ENCODE measurements around the gene SP3.
A peak's percentile ranks its signal among the peaks of the same experiment; 100 is the strongest.

Gene SP3

DNA sequence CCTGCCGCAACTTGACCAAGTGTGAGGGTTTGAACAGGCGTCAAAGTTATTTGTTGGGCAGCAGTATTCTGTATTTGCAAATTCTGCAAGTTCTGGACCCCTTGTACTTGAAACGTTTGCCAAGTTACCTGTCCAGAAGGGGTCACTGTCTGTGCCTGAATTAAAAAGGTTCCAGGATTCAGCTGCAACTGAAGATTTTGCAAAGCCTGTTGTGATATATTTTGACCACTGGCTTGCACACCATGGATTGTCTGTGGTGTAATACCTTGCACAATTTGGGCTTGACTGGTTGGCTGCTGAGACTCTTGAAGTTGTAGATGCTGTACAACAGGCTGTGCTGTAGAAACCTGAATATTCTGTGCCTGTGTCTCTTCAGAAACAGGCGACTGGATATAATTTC lies 10.2 kb downstream of the SP3 start:
- Mint-ChIP-seq H3K4me1 (peaks cover 96% of the 10 kb centered on the region), H3K27me3 (no peaks in the 10 kb centered on the region), H3K4me3 (no peak overlapping the region), H3K36me3 (ENCODE audit: low read depth) (peaks cover 83% of the 10 kb centered on the region), H3K9me3 (no peaks in the 10 kb centered on the region), H3K27ac (no peak overlapping the region)
- ATAC-seq (no peak), DNase-seq (no peak)

DNA sequence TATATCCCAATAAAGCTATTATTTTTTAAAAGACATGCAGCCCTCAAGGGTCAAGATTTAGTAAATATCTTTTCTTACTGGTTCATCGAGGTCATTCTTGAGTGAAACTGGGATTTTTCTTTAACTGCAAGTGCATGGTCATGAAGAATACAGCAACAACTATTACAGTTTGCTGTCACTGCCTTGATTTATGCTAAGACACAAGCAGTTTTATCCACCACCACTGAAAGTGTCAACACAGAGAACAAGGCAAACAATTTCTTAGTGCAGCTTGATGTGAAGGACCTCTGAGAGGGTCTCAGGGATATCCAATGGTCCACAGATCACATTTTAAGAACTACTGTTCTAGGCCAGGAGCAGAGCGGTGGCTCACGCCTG lies 12.1 kb downstream of the SP3 start:
- H3K27ac Mint-ChIP-seq = peak overlapping the region; percentile 3
- no peak overlapping the region for H3K4me3 Mint-ChIP-seq
- peaks cover 77% of the 10 kb centered on the region for H3K36me3 Mint-ChIP-seq (ENCODE audit: low read depth)
- no peak for DNase-seq
- H3K27me3 Mint-ChIP-seq = no peaks in the 10 kb centered on the region
- ATAC-seq = no peak
- peaks cover 93% of the 10 kb centered on the region for H3K4me1 Mint-ChIP-seq
- no peaks in the 10 kb centered on the region for H3K9me3 Mint-ChIP-seq

DNA sequence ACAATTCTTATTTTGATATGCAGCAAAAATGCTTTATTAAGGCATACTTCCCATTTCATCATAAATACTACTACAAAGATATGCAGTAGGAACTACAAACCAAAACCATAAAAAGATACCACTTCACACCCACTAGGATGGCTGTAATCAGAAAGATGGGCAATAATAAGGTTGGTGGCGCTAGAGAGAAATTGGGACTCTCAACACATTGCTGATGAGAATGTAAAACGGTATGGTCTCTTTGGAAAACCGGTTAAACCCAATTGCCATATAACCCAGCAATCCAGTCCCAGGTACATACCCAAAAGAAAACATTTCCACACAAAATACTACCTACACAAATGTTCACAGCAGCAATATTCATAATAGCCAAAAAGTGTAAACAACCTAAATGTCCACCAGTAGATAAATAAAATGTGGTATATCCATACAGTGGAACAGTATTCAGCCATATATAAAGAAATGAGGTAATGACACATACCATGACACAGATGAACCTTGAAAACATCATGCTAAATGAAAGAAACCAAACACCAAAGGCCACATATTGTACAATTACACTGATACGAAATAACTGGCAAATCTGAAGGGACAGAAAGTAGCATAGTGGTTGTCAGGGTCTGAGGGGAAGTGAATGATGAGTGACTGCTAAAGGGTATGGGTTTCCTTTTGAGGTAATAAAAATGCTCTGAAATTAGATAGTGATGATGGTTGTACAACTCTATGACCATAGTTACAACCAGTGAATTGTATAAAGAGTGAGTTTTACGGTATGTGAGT lies 12.7 kb downstream of the SP3 start:
- peaks cover 92% of the 10 kb centered on the region for H3K4me1 Mint-ChIP-seq
- peak overlapping the region; percentile 16 for H3K27ac Mint-ChIP-seq
- H3K27me3 Mint-ChIP-seq = no peaks in the 10 kb centered on the region
- peak; percentile 83 for ATAC-seq
- peaks cover 80% of the 10 kb centered on the region for H3K36me3 Mint-ChIP-seq (ENCODE audit: low read depth)
- H3K4me3 Mint-ChIP-seq = peak overlapping the region; percentile 19
- no peak for DNase-seq
- no peaks in the 10 kb centered on the region for H3K9me3 Mint-ChIP-seq

- Mint-ChIP-seq H3K36me3 (ENCODE audit: low read depth) (peaks cover 58% of the 10 kb centered on the region), H3K4me3 (no peak overlapping the region), H3K27me3 (no peaks in the 10 kb centered on the region), H3K9me3 (no peaks in the 10 kb centered on the region), H3K4me1 (peaks cover 89% of the 10 kb centered on the region), H3K27ac (no peak overlapping the region)
- ATAC-seq (no peak), DNase-seq (no peak)
Observed at GRCh38 chr2:173948842-173949241, 16.3 kb downstream of the SP3 start.

DNA sequence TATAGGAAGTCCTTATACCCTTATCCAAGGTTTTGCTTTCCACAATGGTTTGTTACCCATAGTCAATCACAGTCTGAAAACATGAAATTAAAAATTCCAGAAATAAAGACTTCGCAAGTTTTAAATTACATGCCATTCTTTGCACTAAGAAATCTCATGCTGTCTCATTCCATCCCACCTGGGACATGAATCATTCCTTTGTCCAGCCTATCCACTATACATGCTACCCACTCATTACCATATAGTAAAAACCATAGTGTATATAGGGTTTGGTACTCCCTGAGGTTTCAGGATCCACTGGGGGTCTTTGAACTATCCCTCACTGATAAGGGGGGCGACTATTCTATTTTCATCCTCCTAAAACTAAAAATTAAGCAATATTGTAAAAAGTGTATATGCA lies 17.0 kb downstream of the SP3 start:
- H3K36me3 Mint-ChIP-seq (ENCODE audit: low read depth) = peaks cover 59% of the 10 kb centered on the region
- no peaks in the 10 kb centered on the region for H3K27me3 Mint-ChIP-seq
- H3K4me1 Mint-ChIP-seq = peaks cover 90% of the 10 kb centered on the region
- H3K9me3 Mint-ChIP-seq = peaks cover 2% of the 10 kb centered on the region
- DNase-seq = no peak
- no peak overlapping the region for H3K27ac Mint-ChIP-seq
- ATAC-seq = no peak
- H3K4me3 Mint-ChIP-seq = no peak overlapping the region

- Mint-ChIP-seq H3K4me3 (no peak overlapping the region), H3K27ac (no peak overlapping the region), H3K4me1 (peaks cover 89% of the 10 kb centered on the region), H3K9me3 (peaks cover 4% of the 10 kb centered on the region), H3K36me3 (ENCODE audit: low read depth) (peaks cover 54% of the 10 kb centered on the region), H3K27me3 (no peaks in the 10 kb centered on the region)
- ATAC-seq (no peak), DNase-seq (no peak)
Observed at GRCh38 chr2:173947131-173947530, 18.0 kb downstream of the SP3 start.

DNA sequence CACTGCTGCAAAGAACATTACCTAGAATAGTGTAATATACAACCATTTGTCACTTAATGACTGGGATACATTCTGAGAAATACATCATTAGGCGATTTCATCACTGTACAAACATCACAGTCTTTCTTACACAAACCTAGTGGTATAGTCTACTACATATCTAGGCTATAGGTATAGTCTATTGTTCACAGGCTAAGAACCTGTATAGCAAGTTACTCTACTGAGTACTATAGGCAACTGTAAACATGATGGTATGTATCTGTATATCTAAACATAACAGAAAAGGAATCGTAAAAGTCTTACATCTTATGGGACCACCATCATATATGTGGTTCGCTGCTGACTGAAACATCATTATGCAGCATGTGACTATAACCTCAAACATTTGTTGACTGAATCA lies 21.4 kb downstream of the SP3 start:
- ATAC-seq (no peak), DNase-seq (no peak)
- Mint-ChIP-seq H3K27ac (peak overlapping the region; percentile 34), H3K36me3 (ENCODE audit: low read depth) (peaks cover 42% of the 10 kb centered on the region), H3K9me3 (peaks cover 4% of the 10 kb centered on the region), H3K4me3 (peak overlapping the region; percentile 9), H3K4me1 (peaks cover 90% of the 10 kb centered on the region), H3K27me3 (no peaks in the 10 kb centered on the region)

- Mint-ChIP-seq H3K36me3 (ENCODE audit: low read depth) (peaks cover 43% of the 10 kb centered on the region), H3K4me3 (no peak overlapping the region), H3K27me3 (no peaks in the 10 kb centered on the region), H3K9me3 (peaks cover 4% of the 10 kb centered on the region), H3K27ac (peak overlapping the region; percentile 76), H3K4me1 (peaks cover 91% of the 10 kb centered on the region)
- no peak for DNase-seq
- ATAC-seq = no peak
Observed at GRCh38 chr2:173942861-173943523, 22.2 kb downstream of the SP3 start.

GRCh38 chr2:173941567-173941966 lies 23.6 kb downstream of the SP3 start:
- Mint-ChIP-seq H3K36me3 (ENCODE audit: low read depth) (peaks cover 31% of the 10 kb centered on the region), H3K27ac (peak overlapping the region; percentile 76), H3K4me1 (peaks cover 83% of the 10 kb centered on the region), H3K4me3 (no peak overlapping the region), H3K27me3 (no peaks in the 10 kb centered on the region), H3K9me3 (peaks cover 4% of the 10 kb centered on the region)
- ATAC-seq (no peak), DNase-seq (no peak)

GRCh38 chr2:173940208-173941020 lies 24.8 kb downstream of the SP3 start:
- H3K4me1 Mint-ChIP-seq = peaks cover 72% of the 10 kb centered on the region
- peaks cover 4% of the 10 kb centered on the region for H3K9me3 Mint-ChIP-seq
- peak overlapping the region; percentile 7 for H3K4me3 Mint-ChIP-seq
- DNase-seq (no peak), ATAC-seq (no peak)
- no peaks in the 10 kb centered on the region for H3K27me3 Mint-ChIP-seq
- peaks cover 30% of the 10 kb centered on the region for H3K36me3 Mint-ChIP-seq (ENCODE audit: low read depth)
- H3K27ac Mint-ChIP-seq = peak overlapping the region; percentile 76

DNA sequence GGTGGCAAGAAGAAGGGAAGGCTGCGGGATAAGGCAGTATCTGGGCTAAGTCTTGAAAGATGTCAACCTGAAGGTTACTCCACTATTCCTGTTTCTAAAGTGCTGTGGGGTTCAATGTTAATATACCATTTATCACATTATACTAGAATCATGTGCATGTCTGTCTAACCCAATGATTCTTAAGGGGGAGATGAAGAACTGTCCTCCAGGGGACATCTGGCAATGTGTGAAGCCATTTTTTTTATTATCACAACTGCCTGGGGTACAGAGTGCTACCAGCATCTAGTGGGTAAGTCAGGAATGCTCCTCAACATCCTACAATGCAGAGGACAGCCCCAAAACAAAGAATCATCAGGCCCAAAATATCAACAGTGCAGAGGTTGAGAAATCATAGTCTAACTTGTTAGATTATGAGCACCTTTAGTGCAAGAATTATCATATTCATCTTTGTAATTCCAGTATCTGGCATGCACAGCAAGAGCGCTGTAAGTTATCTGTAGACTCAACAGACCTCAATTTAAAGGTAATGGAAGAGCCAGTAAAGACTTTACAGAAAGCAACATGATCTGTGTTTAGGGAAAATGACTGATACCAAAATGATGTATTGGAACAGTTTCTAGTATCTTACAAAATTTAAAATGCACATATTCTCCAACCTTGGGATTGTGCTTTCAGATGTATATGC lies 26.3 kb downstream of the SP3 start:
- DNase-seq = no peak
- ATAC-seq = no peak
- Mint-ChIP-seq H3K27me3 (no peaks in the 10 kb centered on the region), H3K36me3 (ENCODE audit: low read depth) (peaks cover 30% of the 10 kb centered on the region), H3K4me3 (no peak overlapping the region), H3K27ac (peak overlapping the region; percentile 9), H3K4me1 (peaks cover 63% of the 10 kb centered on the region), H3K9me3 (peaks cover 4% of the 10 kb centered on the region)

- Mint-ChIP-seq H3K27me3 (no peaks in the 10 kb centered on the region), H3K4me3 (no peak overlapping the region), H3K27ac (no peak overlapping the region), H3K9me3 (no peaks in the 10 kb centered on the region), H3K4me1 (peaks cover 40% of the 10 kb centered on the region), H3K36me3 (ENCODE audit: low read depth) (peaks cover 27% of the 10 kb centered on the region)
- ATAC-seq (no peak), DNase-seq (no peak)
Observed at GRCh38 chr2:173935305-173935704, 29.9 kb downstream of the SP3 start.

GRCh38 chr2:173934895-173935294 lies 30.3 kb downstream of the SP3 start:
- Mint-ChIP-seq H3K4me3 (no peak overlapping the region), H3K27ac (no peak overlapping the region), H3K27me3 (no peaks in the 10 kb centered on the region), H3K9me3 (no peaks in the 10 kb centered on the region), H3K4me1 (peaks cover 36% of the 10 kb centered on the region), H3K36me3 (ENCODE audit: low read depth) (peaks cover 27% of the 10 kb centered on the region)
- no peak for ATAC-seq
- no peak for DNase-seq

- H3K27me3 Mint-ChIP-seq = no peaks in the 10 kb centered on the region
- H3K4me1 Mint-ChIP-seq = peaks cover 33% of the 10 kb centered on the region
- peaks cover 39% of the 10 kb centered on the region for H3K36me3 Mint-ChIP-seq (ENCODE audit: low read depth)
- DNase-seq (no peak), ATAC-seq (no peak)
- no peaks in the 10 kb centered on the region for H3K9me3 Mint-ChIP-seq
- H3K4me3 Mint-ChIP-seq = no peak overlapping the region
- H3K27ac Mint-ChIP-seq = no peak overlapping the region
Observed at GRCh38 chr2:173931751-173932150, 33.4 kb downstream of the SP3 start.

All from activated naive CD8-positive, alpha-beta T cell treated with anti-CD3 and anti-CD28 coated beads, Interleukin-2, amount 50 U/mL, for 24 hours (primary cell).